D721Med (cell line): ENCODE results near the gene SELENOS.

Experiments
- DNase-seq: peaks from one replicate; pipeline ENCODE4 v3.0.0; 2011; ENCODE audit warnings: low spot score; ENCODE audit not compliant: insufficient read length
- FAIRE-seq: peaks from 2 replicates; lab custom pipeline; 2011; peaks lifted over from hg19 to GRCh38; lab: Jason Lieb, UNC
- CTCF ChIP-seq: IDR thresholded peaks from 2 replicates; pipeline ENCODE4 v1.5.1; 2012; ENCODE audit warnings: mild to moderate bottlenecking, control low read depth; ENCODE audit not compliant: insufficient read depth; ENCODE audit errors: missing control alignments

SELENOS gene, protein sequence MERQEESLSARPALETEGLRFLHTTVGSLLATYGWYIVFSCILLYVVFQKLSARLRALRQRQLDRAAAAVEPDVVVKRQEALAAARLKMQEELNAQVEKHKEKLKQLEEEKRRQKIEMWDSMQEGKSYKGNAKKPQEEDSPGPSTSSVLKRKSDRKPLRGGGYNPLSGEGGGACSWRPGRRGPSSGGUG

GRCh38 chr15:101277038-101277822, at the start of gene SELENOS:
TSS of gene SELENOS (minus strand) at chr15:101277485. CDS start at chr15:101277417, 68 bp downstream.
- no peak for FAIRE-seq
- peak; percentile 51 for DNase-seq
- TF ChIP-seq CTCF, result no peak

DNA sequence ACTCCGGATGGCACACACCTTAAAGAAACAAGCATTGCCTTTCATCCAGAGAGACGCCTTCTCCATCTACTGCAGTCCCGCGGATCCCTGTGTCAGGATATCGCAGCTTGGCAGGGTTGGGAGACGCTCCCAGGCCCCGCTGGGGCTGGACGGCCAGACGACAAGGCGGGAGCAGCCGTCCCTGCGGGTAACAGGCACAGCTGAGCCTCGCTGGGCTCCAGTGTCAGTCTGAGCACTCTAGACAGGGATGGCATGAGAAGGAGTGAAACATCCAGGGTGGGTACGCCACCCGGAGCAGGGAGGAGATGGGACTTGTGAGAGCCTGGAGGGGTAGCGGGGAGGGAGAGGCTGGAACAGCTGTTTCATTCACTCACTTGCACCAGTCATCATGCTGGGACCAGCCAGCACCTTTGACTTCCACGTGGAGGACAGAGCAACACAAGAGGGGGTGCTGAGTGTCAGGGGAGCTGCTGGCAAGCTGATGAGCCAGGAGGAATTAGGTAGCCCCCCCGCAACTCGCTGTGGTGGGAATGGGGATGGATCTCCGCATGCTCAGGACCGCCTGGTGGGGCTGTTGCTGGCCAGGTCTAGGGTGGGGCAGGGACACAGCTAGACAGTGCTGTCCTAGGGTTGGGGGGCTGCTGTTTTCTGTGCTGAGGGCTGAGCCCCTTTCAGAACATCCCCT, 49.3 kb upstream of the SELENOS start:
- DNase-seq (no peak), FAIRE-seq (no peak)
- TF ChIP-seq CTCF, result no peak

- no peak for TF ChIP-seq CTCF
- DNase-seq (no peak), FAIRE-seq (no peak)
Observed at GRCh38 chr15:101326026-101326315, 48.7 kb upstream of the SELENOS start.

GRCh38 chr15:101325263-101326025, 48.2 kb upstream of the SELENOS start:
- DNase-seq (no peak), FAIRE-seq (no peak)
- TF ChIP-seq CTCF, result no peak

DNA sequence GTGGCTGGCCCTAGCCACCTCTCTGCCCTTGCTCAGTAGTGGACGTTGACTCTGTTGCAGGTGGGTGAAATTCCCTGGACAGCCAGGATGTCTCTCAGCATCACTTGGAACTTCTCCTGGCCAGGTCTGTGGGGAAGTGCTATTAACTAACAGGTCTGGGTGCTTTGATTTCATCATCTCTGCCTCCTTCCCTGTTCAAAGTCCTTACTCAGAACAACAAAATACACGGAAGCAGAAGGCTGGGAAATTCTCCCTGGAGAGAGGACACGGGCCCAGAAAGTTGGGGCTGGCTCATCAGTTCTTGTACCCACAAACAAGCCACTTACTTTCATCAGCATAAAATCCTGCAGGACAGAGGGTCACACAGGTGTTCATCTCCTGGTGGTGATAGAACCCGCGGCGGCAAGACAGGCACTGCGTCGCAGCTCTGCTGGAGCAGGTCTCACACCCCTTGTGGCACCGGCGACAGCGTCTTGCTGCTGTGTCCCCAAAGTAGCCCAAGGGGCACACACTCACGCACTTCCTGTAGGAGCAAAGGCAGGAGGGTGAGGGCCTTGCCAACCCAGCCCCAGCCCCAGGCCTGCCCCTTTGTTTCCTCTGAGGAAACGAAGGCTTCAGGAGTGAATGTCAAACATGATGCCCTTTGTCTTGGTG, 47.4 kb upstream of the SELENOS start:
- no peak for TF ChIP-seq CTCF
- DNase-seq, result no peak
- FAIRE-seq, result no peak

DNA sequence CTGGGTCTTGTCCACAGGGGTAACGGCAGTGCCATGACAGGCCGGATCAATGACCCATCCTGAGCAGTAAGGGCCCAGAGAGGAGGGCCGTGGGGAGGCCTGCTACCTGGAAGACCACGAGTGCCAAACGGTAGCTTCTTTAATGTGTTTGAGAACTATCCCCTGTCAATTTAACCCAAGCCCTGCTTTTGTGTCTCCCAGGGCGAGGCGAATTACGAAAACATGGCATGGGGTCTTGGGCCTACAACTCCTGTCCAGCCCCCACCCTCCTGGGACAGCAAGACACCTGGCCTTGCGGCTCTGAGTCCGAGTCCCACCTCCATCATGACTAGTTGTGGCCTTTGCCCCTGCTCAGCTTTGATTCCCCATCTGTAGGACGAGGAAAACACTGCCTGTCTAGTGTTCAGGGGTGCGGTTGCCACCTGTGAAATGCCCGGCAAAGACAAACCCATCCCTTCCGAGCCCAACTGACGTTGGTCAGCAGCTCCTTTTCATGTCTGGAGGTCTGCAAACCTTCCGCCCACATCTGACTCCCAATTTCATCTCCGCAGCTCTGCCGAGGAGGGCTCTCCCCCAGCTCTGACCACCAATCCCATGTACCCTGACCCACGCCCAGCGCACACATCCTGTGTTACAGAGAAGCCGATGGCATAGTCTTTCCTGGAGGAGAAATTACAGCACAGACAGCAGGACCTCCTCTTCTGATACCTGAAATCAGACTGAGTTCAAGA, 46.7 kb upstream of the SELENOS start:
- no peak for TF ChIP-seq CTCF
- FAIRE-seq, result no peak
- no peak for DNase-seq
